HPDE6-E6E7 (cell line): ENCODE data around the gene RSAD2.

Experiments
- DNase-seq: peaks from one replicate; pipeline ENCODE4 v3.0.0; 2011; ENCODE audit warnings: missing footprints; ENCODE audit errors: extremely low spot score

Gene RSAD2

GRCh38 chr2:6945087-6945813, 67.7 kb downstream of the RSAD2 start:
- DNase-seq: no peak

GRCh38 chr2:6945821-6946220, 68.2 kb downstream of the RSAD2 start:
- DNase-seq: no peak

GRCh38 chr2:6946722-6947121, 69.1 kb downstream of the RSAD2 start:
- peak; percentile 14 for DNase-seq
